Measurements from ENCODE around the gene PKD1.
"Not testable (repeated sequence)": the region's sequence is repeated elsewhere in the genome, so short reads cannot be mapped to it uniquely, and the experiment has no call there.

PKD1 gene

DNA sequence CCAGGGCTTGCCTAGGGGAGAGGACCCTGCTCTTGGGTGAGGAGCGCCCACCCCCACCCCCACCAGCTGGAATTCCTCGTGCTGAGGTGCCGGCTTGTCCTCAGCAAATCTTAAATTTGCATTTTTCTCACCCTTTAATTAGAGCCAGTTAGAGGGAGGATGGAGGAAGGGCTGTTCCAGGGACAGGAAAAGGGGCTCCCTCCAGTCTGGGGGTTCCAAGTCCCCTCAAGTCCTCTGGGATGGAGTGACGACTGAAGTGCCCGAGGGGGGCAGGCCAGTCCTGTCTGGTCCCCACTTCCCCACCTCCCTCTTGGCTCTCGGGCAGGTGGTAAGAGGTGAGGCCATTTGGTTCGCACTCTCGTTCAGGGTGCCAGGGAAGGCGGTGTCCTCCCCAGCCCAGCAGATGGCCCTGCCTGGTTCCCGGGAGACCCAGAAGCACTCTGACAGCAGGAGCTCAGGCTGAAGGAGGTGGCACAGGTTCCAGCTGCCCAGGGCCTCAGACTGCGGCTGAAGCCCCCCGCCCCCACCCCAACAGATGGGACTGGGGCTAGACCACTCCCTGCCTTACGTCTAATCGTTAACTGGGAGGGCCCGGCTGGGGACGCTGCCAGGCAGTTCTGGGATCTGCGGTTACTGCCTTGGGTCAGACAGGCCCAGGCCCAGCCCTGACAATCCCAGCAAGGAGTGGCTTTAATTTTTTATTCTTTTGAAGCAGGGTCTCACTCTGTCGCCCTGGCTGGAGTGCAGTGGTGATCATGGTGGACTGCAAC, 14.9 kb upstream of the PKD1 start:
- DNase-seq (ENCODE audit: low read depth), result peak; percentile 13

DNA sequence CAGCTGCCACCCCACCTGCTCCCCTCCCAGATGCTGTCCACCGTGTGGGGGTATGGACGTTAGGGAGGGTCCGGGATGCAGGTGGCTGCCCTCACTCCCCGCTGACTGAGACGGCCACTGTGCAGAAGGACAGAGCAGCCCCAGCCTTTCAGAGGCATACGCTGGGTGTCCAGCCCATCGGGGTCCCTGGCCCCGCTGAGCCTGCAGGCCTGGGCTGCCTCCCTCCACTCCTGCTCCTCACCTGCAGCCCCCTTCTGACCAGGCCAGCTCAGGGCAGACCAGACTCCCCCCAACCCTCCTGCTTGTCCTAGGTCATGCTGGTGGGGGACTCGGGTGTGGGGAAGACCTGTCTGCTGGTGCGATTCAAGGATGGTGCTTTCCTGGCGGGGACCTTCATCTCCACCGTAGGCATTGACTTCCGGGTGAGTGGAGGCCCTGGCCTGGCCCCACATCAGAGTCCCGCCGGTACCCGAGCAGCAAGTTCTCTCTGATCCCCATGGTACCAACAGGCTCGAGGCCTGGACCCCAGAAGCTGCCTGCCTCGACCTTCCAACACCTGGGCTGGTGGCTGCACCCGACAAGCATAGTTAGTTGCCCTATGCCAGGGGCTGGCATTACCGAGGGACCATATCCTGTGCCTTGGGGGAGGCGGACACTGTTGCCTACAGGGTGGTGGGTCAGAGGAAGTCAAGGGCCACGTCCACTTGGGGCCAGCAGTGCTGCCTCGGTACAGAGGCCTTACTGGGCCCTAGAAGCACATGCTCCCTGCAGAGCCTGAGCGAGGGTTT, 14.1 kb upstream of the PKD1 start:
- DNase-seq (ENCODE audit: low read depth), result no peak

DNA sequence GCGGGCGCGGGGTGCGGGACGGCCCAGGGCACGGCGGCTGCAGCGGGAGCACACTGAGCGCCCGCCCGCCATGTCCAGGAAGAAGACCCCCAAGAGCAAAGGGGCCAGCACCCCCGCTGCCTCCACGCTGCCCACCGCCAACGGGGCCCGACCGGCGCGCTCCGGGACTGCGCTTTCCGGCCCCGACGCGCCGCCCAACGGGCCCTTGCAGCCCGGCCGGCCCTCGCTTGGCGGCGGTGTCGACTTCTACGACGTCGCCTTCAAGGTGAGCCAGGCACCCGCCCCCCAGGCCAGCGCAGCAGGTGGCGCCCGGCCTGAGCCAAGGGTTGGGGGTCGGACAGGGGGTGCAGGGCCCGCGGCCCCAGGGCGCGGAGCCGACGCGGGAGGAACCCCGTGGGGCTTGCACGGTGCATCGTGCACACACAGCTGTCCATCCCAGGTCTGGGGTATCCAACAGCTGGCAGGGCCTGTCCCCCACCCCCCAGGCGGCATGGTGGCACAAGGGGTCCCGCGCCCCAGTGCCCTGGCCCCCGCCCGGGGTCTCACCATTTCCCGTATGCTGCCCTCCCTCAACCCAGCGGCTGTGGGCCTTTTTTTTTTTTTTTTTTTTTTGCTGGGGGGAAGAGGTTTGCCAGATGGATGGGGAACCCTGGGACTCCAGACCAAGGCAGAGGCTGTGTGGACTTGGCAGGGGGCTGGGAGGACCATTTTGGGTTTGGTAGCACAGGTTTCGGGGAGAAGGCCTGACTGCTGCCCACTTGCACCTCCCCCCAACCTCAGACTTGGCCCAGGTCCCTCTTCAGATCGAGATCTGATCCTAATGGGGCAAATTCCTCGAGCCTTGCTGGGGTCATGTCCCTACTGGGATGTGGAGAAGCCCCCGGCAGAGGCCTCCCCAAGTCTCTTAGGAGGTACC, 13.3 kb upstream of the PKD1 start:
- no peak for DNase-seq (ENCODE audit: low read depth)

DNA sequence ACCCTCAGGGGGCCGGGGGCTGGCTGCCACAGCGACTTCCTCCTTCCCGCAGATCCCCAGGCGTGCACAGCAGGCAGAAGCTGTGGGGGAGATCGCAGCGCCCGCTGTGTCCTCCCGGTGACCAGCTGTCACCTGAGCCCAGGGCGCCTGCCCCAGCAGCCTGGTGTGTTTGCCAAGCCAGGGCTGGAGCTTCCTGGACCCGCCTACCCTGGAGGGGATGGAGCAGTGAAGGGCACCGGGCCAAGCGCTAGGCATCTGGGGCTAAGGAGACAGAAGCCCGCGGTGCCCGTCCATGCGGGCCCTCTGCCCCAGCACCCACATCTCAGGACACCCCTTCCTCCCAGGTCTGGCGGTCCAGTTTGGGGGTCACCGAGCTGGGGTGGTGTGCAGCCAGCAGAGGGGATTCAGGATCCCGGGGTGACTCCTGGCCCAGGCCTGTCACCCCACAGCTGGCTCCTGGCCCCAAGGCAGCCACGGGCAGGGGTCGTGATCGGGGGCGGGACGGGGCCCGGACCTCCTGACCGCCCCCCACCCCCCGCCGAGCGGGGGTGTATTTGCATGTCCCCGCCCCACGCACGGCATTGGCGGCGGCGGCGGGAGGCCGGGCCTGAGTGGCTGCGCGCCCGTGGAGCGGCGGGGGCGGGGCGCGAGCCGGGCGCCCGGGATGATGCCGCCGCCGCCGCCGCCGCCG, 12.4 kb upstream of the PKD1 start, which contains the start of gene RAB26:
Gene RAB26, plus strand, starts transcription at position 645 of the 691 bp plus-strand sequence. CDS start 159 bp downstream, outside the sequence.
- DNase-seq (ENCODE audit: low read depth), result peak; percentile 34

DNA sequence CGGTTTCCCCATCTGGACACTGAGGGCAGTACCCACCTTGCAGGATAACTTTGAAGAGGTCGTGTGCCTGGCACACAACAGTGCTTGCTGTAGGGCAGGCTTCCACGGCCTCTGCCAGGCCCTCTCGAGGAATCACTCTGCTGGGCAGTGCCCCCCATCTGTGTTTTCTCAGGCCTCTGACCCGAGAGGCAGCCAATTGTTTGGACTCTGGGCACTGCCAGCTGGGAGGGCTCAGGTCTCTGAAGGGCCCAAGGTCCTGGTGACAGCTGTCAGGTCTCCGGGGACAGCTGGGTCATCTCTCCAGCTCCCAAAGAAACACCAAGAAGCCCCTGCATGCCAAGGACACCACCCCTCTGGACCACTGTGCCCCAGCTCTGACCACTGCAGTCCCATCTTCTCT, 11.7 kb upstream of the PKD1 start:
- no peak for DNase-seq (ENCODE audit: low read depth)

DNA sequence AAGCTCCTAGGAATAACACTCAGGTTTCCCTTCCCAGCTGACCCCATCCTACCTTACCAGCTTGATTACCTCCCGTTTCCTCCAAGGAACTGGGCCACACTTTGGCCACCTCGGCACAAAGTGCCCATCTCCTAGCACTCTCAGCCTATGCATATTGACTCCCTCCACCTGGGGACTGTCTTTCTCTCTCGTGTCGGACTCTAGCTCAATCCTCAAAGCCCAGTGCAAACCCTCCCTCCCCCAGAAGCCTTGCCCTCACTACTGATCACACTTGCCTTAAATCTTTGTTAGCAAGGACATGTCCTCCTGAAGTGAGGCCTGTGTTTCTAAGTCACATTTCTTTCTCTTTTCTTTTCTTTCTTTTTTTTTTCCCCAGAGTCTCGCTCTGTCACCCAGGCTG, 10.1 kb upstream of the PKD1 start:
- DNase-seq (ENCODE audit: low read depth), result no peak

DNA sequence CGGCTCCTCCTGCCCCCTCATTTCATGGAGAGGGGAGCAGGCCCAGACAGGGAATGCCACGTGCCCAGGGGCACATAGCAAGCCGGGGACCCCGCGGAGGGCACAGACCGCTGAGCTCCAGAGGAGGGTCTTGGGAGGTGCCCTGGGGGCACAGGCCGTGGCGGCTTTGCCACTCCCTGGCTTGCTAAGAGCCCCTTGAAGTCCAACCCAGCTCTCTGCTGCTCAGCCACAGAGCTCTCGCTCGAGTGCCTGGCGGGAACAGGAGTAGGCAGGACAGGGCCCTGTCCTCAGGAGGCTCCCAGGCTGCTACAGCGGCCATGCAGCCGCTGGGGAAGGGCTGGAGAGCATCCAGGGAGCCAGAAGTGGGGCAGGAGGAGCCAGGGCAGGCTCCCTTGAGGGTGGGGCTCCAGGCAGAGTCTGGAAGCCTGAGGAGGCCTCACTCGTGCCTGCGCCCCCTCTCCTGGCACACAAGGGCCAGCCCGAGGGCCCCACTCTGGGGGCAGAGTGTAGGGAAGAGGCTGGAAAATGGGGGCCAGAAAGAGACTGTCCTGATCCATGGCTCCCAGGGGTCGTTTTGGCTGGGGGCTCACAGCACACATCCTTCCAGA, 8.3 kb upstream of the PKD1 start:
- DNase-seq (ENCODE audit: low read depth), result no peak

DNA sequence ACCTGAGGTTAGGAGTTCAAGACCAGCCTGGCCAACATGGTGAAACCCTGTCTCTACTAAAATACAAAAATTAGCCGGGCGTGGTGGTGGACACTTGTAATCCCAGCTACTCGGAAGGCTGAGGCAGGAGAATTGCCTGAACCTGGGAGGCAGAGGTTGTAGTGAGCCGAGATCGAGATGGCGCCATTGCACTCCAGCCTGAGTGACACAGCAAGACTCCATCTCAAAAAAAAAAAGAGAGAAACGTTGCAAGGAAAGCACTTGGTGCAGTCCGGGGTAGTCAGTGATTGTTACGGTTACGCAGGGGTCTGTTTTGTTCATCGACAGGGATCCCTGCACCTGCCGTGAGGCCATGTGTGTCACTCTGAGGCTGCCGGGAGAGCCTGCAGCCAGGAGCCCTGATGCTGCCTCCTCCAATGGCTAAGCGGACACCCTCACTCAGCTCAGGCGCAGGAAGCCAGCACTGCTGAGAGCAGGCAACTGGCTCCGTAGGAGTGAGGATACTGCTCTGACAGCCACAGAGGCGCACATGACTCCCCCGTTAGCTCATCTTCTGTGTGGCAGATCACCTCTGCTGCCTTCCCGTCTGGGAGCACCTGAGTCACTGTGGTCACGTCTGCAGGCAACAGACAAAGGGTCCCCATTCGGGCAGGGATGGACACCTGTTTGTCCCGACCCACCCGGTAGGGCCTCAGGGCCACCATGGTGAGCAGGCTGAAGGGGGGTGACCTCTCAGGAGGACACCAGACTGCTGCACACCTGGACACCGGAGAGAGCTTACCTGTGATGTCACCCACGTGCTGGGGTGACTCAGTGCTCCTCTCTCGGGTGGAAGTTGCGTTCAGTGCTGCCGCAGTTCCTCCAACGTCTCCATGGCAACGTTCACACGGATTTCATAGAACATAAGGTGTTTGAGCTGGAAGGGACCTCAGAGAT, 7.5 kb upstream of the PKD1 start:
- DNase-seq (ENCODE audit: low read depth), result no peak

DNA sequence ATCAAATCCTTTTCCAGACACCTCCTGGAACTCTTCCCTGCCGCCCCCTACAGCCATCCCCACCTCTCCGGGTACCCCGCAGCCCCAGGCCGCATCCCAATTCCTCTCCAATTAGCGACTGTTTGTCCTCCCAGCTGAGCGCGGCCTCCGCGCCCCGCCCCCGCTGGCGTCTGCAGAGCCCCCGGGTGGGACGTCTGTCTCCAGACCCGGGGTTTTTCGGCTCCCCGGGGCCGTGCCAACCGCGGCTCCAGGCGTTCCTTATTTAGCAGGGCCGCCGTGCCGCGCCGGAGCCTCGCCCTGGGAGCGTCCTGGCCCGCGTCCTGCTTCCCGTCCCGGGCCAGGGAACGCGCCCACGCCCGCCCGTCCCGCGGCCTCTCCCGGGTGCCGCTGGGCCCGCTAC, 627 bp downstream of the PKD1 start:
- not testable (repeated sequence) for DNase-seq (ENCODE audit: low read depth)

DNA sequence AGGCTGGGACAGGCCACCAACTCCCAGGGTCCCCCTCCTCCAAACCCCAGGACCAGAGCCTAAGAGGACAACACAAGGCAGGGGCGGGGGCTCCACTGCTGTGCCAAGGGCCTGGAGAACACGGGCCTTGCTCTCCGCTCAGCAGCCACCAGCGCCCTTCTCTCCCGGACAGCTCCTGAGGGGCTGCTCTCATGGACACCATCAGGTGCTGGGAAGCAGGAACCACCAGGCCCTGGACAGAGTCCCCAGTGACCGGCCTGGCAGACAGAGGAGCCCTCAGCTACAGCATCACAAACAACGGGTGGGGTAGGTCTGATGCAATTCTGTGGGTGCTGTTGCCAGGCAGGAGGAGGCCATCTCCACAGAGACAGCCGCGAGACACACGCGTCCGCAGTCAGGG, 1.9 kb downstream of the PKD1 start:
- DNase-seq (ENCODE audit: low read depth), result not testable (repeated sequence)

DNA sequence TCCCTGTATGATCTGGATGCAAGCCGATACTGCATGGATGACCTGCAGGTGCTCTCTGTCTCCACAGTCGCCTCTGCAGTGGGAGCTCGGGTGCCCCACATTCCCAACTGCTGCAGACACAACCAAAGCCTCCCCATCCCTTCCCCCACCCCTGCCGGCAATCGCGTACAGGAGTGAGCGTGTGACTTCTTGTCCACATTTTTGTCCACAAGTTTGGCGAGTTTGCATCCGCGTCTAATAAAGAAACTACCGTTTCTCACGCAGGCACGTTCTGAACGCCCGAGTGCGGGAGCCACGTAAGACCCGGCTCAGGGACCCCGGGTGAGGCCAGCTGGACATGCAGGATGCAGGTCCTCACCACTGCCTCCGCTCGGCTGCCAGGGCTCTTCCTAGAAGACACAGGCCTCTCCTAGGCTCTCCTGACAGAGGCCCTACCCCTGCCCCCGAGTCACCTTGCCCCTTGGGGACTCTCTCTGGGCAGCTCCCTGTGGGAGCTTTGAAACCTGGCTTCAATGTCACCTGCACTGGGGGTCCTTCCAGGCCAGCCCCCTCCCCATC, 5.7 kb downstream of the PKD1 start:
- not testable (repeated sequence) for DNase-seq (ENCODE audit: low read depth)

DNA sequence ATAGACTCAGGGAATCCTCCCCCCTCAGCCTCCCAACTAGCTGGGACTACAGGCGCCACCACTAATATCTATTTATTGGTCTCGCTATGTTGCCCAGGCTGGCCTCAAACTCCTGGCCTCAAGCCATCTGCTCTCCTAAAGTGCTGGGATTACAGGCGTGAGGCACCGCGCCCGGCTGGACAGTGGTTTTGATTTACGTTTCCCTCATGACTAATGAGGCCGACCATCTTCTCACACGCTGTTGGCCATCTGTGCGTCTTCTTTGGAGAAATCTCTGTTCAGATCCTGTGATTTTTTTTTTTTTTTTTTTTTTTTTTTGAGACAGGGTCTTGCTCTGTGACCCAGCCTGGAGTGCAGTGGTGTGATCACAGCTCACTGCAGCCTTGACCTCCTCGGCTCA, 6.4 kb downstream of the PKD1 start:
- DNase-seq (ENCODE audit: low read depth), result peak; percentile 73

DNA sequence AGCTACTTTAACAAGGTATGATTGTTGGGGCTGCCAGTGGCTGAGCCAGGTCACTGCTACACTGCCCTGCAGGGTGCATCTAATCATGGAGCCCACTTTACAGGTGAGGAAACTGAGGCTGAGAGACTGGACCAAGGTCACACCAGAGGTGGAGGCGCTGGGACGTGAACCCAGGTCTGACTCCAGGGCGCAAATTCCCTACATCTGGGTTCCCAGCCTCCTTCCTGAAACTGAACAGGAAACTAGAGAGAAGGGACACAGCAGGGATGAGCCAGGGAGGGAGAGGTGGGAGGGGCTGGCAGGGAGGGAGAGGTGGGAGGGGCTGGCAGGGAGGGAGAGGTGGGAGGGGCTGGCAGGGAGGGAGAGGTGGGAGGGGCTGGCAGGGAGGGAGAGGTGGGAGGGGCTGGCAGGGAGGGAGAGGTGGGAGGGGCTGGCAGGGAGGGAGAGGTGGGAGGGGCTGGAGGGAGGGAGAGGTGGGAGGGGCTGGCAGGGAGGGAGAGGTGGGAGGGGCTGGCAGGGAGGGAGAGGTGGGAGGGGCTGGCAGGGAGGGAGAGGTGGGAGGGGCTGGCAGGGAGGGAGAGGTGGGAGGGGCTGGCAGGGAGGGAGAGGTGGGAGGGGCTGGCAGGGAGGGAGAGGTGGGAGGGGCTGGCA, 7.9 kb downstream of the PKD1 start:
- DNase-seq (ENCODE audit: low read depth), result peak; percentile 46

DNA sequence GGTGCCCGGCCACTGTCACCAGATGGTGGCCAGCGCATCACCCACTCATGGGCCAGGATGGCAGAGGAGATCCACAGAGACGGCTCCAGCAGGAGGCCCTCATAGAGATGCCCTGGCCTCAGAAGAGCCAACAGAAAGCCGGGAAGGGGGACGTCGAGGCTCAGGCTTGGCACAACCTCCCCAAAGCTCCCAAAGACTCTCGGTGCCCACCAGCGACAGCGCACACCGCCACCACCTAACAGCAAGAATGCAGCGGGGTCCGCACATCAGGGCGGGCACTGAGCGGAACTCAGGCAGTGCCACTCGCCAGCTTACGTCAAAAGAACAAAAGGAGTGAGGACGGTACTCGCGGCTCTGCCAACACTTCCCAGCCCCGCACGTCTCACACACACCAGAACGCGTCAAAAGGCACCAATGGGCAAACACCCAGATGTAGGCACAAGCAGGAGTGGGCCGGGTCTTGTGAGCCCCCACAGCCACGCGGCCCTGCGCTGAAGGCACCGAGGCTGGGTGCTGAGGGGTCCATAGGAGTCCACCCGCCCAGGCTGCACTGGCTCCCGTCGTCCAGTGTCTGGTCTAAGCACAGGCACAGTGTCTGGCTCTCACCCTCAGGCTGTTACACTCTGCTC, 8.7 kb downstream of the PKD1 start:
- not testable (repeated sequence) for DNase-seq (ENCODE audit: low read depth)

DNA sequence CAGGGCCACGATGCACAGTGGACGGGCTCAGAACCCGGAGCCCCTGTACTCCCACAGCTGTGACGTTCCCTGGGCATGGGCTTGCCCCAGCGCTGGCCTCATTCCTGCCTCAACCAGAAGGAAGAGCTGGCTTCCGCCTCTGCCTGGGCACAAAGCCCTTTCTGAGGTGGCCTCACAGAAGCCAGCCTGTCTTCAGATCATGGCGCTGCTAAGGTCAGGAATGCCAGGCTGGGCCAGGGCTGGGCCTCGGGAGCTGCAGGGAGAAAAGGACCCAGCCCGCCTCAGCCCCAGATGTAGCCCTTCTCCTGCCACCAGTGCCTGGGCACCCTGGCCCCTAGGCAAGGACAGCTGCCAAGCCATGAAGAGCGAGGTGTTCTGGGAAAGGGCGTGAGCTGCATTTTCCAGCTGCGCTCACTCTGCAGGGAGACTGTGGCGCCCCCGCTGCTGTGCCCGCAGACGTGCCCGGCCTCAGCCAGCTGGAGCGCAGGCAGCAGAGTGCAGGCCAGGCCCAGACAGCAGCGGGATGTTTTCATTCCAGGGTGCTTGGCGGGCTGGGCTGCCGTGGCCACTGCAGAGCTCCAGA, 9.4 kb downstream of the PKD1 start:
- not testable (repeated sequence) for DNase-seq (ENCODE audit: low read depth)

DNA sequence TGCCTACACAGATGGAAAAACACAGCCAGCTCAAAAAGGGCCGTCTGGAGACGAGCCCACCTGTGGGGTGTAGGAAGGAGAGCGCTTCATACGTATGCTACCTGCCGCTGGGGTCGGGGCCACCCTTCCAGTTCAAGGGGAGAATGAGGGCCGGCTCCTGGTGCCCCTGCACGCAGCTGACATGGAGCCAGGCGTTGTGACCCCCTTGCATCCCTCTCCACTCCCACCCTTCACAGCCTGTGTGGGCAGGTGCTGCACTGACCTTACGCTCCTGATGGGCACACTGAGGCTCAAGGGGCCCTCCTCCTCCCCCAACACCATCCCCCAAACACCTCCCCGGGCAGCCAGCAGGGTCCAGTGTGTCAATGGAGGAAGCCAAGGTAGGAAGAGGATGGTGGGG, 10.1 kb downstream of the PKD1 start:
- not testable (repeated sequence) for DNase-seq (ENCODE audit: low read depth)

DNA sequence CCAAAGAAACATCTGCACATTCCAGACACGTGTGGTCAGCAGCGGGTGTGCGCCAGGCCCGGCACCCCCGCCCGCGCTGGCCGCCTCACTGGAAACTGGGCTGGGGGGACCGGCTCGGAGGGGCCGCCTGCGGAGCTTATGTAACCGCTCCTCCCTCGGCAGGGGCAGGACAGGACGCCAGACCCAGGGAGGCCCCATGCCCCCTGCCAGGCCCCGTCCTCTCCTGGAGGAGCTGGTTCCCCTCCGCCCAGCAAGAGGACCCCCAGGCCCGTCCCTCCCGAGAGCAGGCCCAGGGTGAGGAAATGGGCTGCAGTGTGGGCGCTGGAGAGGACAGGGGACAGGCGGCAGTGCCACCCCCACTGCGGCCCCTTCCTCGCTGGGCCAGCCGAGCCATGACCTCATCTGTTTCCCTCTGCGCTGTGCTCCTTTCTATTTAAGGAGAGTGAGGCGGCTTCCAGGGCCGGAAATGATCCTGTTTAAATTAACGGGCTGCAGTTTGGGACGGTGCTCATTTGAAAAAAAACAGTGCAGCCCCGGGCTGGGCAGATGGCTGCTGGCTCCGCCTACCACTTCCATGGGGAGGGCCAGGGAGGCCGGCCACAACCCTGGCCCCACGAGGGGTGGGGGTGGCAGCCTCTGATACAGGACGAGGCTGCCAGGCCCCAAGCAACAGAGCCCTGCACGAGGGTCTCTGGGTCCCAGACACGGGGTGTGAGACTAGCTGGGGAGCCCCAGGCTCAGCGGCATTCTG, 10.8 kb downstream of the PKD1 start:
- peak; percentile 41 for DNase-seq (ENCODE audit: low read depth)

DNA sequence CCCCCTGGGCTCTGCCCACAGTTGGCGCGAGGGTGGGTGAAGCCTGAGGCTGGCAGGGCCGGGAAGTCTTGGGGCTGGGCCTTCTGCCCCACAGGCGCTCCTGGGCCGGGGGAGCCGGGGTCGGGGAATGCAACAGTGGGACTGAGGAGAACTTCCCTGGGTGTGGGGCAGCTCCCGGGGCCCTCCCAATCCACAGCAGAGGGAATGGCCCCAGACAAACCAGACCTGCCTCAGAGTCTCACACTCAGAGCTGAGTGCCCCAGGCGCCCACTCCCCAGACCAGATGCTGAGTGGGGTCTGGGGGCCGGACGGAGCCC, 11.4 kb downstream of the PKD1 start:
- DNase-seq (ENCODE audit: low read depth), result not testable (repeated sequence)
